GM12864 (cell line): ENCODE results near the gene RPL10A.

Experiments
- DNase-seq: peaks from one replicate; pipeline ENCODE4 v3.0.0-alpha.2; 2011; ENCODE audit warnings: low read depth
- H3K4me3 ChIP-seq: 2 replicates; pipeline ENCODE4 v1.5.1; 2011; ENCODE audit warnings: mild to moderate bottlenecking, low read depth, low read length, control low read depth
- TF ChIP-seq, protein P1 (sequence below): IDR thresholded peaks from 2 replicates; pipeline ENCODE4 v1.5.1; 2011; ENCODE audit warnings: low read depth, mild to moderate bottlenecking, moderate library complexity, low read length, control low read depth, inconsistent platforms; ENCODE audit errors: missing control alignments

The RPL10A gene

DNA sequence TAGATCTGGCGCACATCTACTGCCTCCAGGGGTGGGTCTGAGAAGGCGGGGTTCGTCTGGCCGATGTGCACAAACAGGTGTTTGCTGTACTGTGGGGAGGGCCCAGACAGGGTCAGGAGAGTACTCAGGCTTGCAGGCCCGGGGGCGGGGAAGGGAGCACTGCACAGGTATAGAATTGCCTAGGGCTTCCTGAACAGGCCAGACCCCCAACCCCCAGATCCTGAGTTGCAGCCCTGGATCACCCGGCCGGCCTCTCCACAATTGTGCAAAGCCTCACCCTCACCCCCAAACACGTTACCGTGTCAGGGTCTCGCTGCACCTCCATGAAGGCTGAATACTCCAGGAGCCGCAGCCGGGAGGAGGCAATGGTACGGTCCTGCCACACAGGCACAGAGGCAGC lies 7.8 kb downstream of the RPL10A start:
- no peak for DNase-seq
- H3K4me3 ChIP-seq = no peak overlapping the region
- TF ChIP-seq, protein P1, sequence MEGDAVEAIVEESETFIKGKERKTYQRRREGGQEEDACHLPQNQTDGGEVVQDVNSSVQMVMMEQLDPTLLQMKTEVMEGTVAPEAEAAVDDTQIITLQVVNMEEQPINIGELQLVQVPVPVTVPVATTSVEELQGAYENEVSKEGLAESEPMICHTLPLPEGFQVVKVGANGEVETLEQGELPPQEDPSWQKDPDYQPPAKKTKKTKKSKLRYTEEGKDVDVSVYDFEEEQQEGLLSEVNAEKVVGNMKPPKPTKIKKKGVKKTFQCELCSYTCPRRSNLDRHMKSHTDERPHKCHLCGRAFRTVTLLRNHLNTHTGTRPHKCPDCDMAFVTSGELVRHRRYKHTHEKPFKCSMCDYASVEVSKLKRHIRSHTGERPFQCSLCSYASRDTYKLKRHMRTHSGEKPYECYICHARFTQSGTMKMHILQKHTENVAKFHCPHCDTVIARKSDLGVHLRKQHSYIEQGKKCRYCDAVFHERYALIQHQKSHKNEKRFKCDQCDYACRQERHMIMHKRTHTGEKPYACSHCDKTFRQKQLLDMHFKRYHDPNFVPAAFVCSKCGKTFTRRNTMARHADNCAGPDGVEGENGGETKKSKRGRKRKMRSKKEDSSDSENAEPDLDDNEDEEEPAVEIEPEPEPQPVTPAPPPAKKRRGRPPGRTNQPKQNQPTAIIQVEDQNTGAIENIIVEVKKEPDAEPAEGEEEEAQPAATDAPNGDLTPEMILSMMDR = no peak

- no peak for DNase-seq
- no peak overlapping the region for H3K4me3 ChIP-seq
- TF ChIP-seq, protein P1 = no peak
Observed at GRCh38 chr6:35477028-35477427, 8.8 kb downstream of the RPL10A start.

- H3K4me3 ChIP-seq = no peak overlapping the region
- no peak for DNase-seq
- TF ChIP-seq, protein P1 = no peak
Observed at GRCh38 chr6:35477551-35478179, 9.5 kb downstream of the RPL10A start.

- H3K4me3 ChIP-seq = no peak overlapping the region
- TF ChIP-seq, protein P1 = no peak
- no peak for DNase-seq
Observed at GRCh38 chr6:35478259-35478658, 10.1 kb downstream of the RPL10A start.

DNA sequence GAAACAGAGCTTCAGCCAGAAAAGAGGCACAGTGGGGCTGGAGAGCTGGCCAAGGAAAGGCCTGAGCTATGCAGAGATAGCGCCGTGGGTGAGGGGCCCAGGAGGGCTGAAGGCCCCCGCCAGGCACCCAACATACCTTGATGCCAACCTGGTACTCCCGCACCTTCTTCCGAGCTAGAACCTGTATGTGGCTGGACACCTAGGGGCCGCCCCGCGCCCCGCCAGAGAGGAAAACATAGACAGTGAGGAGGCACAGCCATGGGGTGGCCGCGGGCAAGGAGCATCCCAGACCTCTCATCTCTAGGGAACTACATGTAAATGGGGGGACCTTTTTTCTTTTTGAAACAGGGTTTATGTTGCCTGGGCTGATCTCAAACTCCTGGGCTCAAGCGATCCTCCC lies 12.0 kb downstream of the RPL10A start:
- H3K4me3 ChIP-seq = no peak overlapping the region
- DNase-seq = no peak
- TF ChIP-seq, protein P1 = no peak

DNA sequence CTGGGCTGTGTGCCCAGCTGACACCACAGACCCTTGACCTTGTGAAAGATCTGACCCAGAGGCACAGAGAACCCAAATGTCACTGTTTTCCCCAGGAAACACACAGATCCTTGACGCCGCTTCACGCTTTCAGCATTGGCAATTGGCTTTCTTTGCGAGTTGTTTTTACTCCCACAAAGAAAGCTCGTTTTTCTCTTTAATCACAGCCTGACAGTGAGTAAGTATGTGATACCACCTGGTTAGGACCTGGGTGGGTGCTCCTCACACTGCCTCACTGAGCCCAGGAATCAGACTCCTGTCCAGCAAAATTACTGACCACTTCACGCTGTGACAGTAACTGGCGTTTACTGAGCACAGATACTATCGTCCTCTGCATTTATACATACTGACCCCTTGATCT lies 13.0 kb downstream of the RPL10A start:
- TF ChIP-seq, protein P1 = no peak
- DNase-seq = no peak
- no peak overlapping the region for H3K4me3 ChIP-seq

DNA sequence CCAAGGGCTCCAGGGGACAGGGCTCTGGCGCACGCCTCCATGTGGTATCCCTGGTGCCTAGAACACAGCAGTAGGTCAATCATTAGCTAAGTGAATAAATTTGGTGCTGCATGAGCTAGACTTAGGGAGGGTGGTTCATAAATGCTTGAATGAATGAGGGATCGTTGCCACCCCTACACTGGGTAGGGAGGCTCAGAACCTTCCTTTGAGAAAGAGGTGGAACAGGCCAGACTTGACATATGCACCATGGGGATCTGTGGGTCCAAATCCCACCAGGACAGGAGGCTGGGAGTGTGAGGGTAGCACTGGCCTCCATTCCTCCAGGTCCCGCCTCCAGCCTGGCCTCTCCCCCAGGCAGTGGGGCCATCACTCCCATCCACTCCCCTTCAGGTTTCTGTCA lies 14.9 kb downstream of the RPL10A start:
- TF ChIP-seq, protein P1 = no peak
- DNase-seq = no peak
- no peak overlapping the region for H3K4me3 ChIP-seq
